ENCODE measurements around the gene RFX2.

Gene RFX2

GRCh38 chr19:6005321-6006069 lies 104.8 kb downstream of the RFX2 start:
- FAIRE-seq (no peak), DNase-seq (ENCODE audit: insufficient read length, low spot score) (no peak)
- TF ChIP-seq POLR2A (IDR thresholded peaks at IDR 0.05; ENCODE audit: low read depth, low read length): no peak

GRCh38 chr19:6003976-6004375 lies 106.3 kb downstream of the RFX2 start:
- no peak for DNase-seq (ENCODE audit: insufficient read length, low spot score)
- FAIRE-seq: no peak

GRCh38 chr19:6002591-6002990 lies 107.7 kb downstream of the RFX2 start:
- DNase-seq (ENCODE audit: insufficient read length, low spot score) (no peak), FAIRE-seq (no peak)
- TF ChIP-seq POLR2A (IDR thresholded peaks at IDR 0.05; ENCODE audit: low read depth, low read length): no peak

More at GRCh38 chr19:6003976-6004375, 106.3 kb downstream of the RFX2 start:
- no peak for TF ChIP-seq POLR2A (IDR thresholded peaks at IDR 0.05; ENCODE audit: low read depth, low read length)

- DNase-seq (ENCODE audit: insufficient read length, low spot score) (no peak), FAIRE-seq (no peak)
- TF ChIP-seq POLR2A (IDR thresholded peaks at IDR 0.05; ENCODE audit: low read depth, low read length): no peak
Measured at GRCh38 chr19:6000228-6000847, 110.0 kb downstream of the RFX2 start.

- FAIRE-seq (no peak), DNase-seq (ENCODE audit: insufficient read length, low spot score) (no peak)
- no peak for TF ChIP-seq POLR2A (IDR thresholded peaks at IDR 0.05; ENCODE audit: low read depth, low read length)
Measured at GRCh38 chr19:5999693-6000092, 110.6 kb downstream of the RFX2 start.

- TF ChIP-seq POLR2A (IDR thresholded peaks at IDR 0.05; ENCODE audit: low read depth, low read length): no peak
- no peak for FAIRE-seq
- DNase-seq (ENCODE audit: insufficient read length, low spot score): no peak
Measured at GRCh38 chr19:5997371-5997770, 112.9 kb downstream of the RFX2 start.

- DNase-seq (ENCODE audit: insufficient read length, low spot score) (no peak), FAIRE-seq (no peak)
- TF ChIP-seq POLR2A (IDR thresholded peaks at IDR 0.05; ENCODE audit: low read depth, low read length): no peak
Measured at GRCh38 chr19:5996623-5997320, 113.5 kb downstream of the RFX2 start.

GRCh38 chr19:5996102-5996501 lies 114.2 kb downstream of the RFX2 start:
- DNase-seq (ENCODE audit: insufficient read length, low spot score): no peak
- FAIRE-seq: no peak
- no peak for TF ChIP-seq POLR2A (IDR thresholded peaks at IDR 0.05; ENCODE audit: low read depth, low read length)

- no peak for FAIRE-seq
- DNase-seq (ENCODE audit: insufficient read length, low spot score): no peak
- no peak for TF ChIP-seq POLR2A (IDR thresholded peaks at IDR 0.05; ENCODE audit: low read depth, low read length)
Measured at GRCh38 chr19:5995606-5996005, 114.7 kb downstream of the RFX2 start.

GRCh38 chr19:5994405-5995165 lies 115.7 kb downstream of the RFX2 start:
- TF ChIP-seq POLR2A (IDR thresholded peaks at IDR 0.05; ENCODE audit: low read depth, low read length): no peak
- DNase-seq (ENCODE audit: insufficient read length, low spot score) (no peak), FAIRE-seq (no peak)

- FAIRE-seq (no peak), DNase-seq (ENCODE audit: insufficient read length, low spot score) (no peak)
- TF ChIP-seq POLR2A (IDR thresholded peaks at IDR 0.05; ENCODE audit: low read depth, low read length): no peak
Measured at GRCh38 chr19:5993648-5994358, 116.5 kb downstream of the RFX2 start.

- TF ChIP-seq POLR2A (IDR thresholded peaks at IDR 0.05; ENCODE audit: low read depth, low read length): no peak
- DNase-seq (ENCODE audit: insufficient read length, low spot score): no peak
- FAIRE-seq: no peak
Measured at GRCh38 chr19:5993201-5993600, 117.1 kb downstream of the RFX2 start.

GRCh38 chr19:5992756-5993155 lies 117.5 kb downstream of the RFX2 start:
- TF ChIP-seq POLR2A (IDR thresholded peaks at IDR 0.05; ENCODE audit: low read depth, low read length): no peak
- FAIRE-seq (no peak), DNase-seq (ENCODE audit: insufficient read length, low spot score) (no peak)

Measured in H54 (cell line).